Activated CD4-positive, alpha-beta T cell treated with anti-CD3 and anti-CD28 coated beads, Interleukin-2, amount 50 U/mL, for 4 hours (primary cell): ENCODE measurements around the gene CXCL16.
"Not testable (repeated sequence)": the region's sequence is repeated elsewhere in the genome, so short reads cannot be mapped to it uniquely, and the experiment has no call there.

Experiments
- DNase-seq, 2 experiments: peaks; one replicate each; pipeline ENCODE4 v3.0.0-alpha.2; 2020

The CXCL16 gene

GRCh38 chr17:4691686-4692085 lies 48.0 kb downstream of the CXCL16 start:
- no peak for DNase-seq

- no peak for DNase-seq
Measured at GRCh38 chr17:4690745-4691144, 49.0 kb downstream of the CXCL16 start.

GRCh38 chr17:4689872-4690271 lies 49.9 kb downstream of the CXCL16 start:
- DNase-seq = not testable (repeated sequence)

- not testable (repeated sequence) for DNase-seq
Measured at GRCh38 chr17:4683739-4684138, 56.0 kb downstream of the CXCL16 start.
